Activated CD8-positive, alpha-beta memory T cell treated with anti-CD3 and anti-CD28 coated beads for 48 hours (primary cell): Measurements from ENCODE around the gene MRPL38.
"Not testable (repeated sequence)": the region's sequence is repeated elsewhere in the genome, so short reads cannot be mapped to it uniquely, and the experiment has no call there.

Experiments
- DNase-seq, 3 experiments: peaks; one replicate each; pipeline ENCODE4 v3.0.0-alpha.2; 2020; ENCODE audit warnings: low read depth in 2 of 3, low spot score in 2 of 3

Gene MRPL38

DNA sequence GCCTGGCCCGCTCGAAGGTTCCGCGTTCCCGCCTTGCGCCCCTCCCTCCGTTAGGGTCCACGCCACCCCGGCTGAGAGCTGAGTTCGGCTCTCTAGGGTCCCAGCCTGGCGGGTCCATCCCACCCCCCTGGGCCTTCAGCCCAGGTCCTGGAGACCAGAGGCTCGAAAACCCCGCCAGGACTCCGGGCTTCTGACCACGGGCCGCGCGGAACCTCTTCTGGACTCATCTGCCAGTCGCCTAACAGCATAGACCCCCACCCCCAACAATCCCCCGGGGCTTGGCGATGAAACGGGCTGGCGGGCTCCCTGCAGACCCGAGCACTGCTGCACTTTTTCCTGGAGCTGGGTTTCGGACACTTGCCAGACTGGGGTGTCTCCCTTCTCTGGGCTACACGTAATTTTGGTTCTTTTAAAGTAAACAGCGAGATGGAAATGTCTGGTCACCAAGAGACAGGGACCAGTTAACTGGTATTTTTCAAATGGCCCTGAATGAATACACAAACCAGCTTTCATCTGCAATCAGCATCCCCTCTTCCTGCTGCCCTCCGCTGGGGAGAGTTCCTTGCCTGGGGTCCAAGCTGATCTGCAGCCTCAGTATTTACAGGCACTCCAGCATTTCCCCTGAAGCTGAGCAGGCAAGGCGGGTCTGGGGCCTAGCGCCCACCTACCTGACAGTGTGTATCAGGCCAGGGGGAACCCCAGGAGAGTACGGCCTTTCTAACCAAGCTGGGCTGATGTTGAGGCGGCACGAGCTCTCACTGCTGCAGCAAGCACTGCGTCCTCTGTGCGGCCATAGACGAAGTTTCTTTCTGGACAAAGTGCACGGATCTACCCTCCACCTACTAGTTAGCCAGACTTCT, 7.3 kb downstream of the MRPL38 start:
- no peak for DNase-seq

DNA sequence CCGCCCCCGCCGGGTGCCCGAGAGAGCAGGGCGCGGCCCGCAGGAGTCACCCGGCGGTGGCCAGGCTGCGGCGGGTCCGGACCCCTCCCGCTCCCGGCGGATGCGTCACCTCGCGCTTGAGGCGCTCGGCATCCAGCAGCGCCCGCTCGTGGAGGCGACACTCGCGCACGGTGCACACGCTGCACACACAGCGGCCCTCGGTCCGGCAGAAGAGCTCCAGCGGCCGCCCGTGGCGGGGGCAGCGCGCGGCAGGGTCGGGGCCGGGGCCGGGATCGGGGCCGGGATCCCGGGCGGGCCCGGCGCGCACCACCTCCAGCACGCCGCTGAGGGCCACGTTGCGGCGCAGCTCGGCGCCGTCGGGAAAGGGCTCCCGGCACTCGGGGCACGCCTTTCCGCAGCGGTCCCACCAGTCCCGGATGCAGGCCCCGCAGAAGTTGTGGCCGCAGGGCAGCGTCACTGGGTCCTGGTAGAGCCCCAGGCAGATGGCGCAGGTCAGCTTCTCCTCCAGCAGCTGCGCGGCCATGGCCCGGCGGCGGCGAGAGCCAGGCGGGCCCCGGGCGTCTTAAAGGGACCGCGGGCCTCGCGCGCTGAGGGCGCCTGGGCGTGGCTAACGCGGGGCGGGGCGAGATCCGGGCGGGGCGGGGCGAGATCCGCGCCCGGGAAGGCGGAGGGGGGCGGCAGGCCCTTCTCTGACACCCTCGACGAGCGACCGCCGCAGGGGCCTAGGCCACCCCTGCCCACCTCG, 8.1 kb downstream of the MRPL38 start, which contains the start of gene TRIM65:
Gene TRIM65 (minus strand): TSS at position 537 of the 745 bp plus-strand sequence. CDS start 14 bp downstream, at position 523.
- DNase-seq: peak in 2 of 3 experiments; percentile 61 to 66

DNA sequence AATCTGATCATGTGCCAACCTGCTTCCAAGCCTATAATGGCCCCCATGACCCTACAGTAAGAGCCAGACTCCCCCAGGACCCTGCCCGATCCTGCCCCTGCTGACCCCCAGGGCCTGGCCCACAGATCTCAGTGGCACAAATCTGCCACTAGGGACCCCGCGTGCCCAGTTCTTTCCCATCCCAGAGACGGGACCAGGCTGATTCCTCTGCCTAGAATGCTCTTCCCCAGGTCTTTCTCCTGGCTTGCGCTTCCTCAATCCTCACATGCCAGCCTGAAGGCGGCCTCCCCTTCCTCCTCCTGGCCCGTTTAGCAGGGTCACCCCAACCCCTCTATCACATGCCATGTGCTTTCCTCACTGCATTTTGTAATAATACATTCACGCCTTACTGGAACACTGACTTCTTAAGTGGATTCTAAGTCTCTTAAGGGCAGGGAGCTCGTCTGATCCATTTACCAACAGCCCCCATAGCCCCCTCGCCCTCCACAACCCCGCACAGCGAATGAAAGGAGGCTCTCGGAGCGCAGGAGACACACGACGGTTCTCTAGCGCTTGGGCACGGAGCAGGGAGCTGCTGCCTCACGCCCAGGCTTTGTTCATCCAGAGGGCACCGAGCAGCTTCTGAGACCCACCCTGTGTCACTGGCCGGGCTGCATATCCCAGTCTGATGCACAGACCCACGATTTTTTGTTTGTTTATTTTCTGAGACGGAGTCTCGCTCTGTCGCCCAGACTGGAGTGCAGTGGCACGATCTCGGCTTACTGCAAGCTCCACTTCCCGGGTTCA, 9.1 kb downstream of the MRPL38 start:
- no peak for DNase-seq

DNA sequence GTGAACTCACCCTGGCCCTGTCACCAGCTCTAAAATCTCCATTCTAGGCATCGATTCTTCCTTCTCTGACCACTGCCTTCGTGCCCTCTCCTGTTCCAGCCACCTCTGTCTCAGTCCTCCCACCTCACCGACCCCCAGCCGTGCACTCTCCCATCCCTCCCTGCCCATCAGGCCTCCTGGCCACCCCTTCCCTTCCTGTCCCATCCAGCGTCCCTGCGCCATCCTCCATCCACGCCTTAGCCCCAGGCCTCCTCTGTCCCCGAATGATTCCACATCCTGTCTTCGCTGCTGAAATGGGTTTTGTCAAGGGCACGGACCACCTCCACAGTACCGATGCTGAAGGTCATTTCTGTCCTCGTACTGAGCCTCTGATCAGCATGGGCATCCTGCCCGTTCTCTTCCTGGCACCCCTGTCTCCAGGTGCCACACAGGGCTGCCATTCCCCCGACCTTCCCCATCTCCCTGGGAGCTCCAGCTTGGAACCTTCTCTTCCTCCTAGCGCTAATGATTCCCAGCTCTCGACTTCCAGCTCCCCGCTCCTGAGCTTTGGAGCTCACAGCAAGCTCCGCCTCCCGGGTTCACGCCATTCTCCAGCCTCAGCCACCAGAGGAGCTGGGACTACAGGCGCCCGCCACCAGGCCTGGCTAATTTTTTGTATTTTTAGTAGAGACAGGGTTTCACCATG, 10.5 kb downstream of the MRPL38 start:
- DNase-seq: no peak

DNA sequence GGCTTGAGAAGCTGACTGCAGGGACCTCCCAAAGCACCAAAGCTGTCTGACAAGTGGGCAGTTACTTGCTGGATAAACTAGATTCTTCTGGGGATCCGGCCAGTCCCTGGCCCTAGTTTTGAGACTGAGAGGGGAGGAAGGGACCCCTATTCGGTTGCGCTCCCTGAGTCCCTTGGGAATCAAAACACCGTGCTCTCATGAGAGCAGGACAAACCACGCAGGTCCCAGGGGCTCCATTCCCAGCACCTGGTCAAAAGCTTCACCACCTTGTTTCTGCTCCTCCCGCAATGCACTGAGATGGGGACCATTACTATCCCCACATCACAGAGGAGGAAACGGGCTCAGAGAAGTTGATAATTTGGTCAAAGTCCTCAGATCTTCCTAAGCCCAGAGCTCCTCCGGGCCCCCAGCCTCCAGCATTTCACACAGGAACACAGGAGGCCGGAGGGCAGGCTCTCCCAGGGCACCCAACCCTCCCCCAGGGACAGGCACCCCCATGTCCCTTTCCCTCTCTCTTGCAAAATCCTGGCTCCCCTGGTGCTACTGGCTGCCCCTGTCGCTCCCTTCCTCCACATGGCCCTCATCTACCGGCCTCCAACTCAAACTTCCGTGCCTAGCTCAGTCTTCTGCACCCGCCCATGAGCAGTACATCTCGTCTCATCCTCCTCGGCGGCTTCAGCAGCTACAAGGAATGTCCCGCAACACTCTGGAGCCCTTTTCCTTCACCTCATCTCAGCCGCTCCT, 11.2 kb downstream of the MRPL38 start:
- DNase-seq: no peak

DNA sequence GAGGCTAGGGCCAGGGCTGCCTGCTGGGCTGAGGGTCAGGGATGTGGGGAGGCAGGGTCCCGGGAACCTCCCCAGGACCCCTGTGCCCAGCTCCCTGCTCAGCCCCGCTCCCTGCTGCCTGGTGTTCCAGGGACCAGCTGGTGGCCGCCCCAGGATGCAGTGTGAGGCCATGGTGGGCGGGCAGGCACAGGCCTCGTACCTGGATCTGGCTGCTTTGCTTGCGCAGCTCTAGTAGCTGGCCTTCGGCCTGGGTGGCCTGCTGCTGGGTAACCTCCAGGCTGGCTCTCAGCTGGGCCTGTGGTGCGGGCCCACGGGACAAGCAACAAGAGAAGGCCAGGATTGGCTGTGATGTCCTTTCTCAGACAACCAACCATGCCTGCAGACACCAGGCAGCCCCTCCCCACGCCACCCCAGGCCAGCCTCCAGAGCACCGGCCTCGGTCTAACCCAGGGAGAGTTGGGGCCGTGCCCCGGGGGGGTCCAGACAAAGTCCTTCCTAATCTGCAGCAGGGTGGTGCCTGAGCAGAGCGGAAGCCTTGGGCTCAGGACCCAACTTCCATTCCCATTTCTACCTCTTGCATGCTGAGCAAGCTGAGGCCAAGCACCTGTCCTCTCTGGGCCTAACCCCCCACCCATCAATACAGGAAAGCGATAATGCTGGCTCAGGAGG, 12.0 kb downstream of the MRPL38 start:
- DNase-seq: no peak

DNA sequence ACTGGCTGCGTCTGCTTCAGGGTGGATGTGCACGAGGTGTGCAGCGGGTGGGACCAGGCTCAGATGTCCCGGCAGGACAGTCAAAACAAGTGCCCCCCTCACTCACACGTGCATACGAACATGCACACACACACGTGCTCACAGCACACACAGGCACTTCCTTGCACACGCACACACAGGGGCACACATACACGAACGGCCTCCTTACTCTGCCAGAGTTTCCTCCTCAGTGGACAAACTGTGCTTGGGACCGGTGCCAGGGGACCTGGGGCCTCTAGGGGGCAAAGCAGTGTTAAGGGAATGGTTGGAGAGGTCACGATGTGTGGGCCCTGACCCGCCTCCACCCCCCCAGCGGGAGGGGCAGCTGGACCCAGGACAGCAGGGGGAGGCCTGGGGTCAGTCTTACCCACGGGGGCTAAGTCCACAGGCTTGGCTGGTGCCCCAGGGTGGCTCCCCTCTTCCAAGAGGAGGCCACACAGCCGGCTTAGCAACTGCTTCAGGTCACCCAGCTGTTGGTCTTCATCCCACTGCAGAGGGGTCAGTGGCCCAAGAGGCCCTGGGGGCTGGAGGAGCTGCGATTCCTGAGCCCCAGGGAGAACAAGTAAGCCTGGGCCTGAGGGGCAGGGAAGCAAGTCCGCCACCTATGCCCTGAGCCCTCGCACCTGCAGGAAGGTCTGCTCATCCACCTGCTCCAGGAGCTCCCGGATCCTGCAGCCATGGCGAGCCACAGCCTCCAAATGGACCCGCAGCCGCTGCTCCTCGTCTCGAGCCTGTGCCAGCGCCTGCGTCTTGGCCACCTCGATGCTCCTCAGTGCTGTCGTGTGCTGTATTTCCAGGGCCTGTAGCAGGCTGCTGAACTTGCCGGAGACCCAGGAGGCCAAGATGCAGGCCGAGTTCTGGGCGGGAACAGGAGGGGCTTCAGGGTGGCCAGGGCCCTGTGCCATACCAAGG, 12.8 kb downstream of the MRPL38 start:
- no peak for DNase-seq

DNA sequence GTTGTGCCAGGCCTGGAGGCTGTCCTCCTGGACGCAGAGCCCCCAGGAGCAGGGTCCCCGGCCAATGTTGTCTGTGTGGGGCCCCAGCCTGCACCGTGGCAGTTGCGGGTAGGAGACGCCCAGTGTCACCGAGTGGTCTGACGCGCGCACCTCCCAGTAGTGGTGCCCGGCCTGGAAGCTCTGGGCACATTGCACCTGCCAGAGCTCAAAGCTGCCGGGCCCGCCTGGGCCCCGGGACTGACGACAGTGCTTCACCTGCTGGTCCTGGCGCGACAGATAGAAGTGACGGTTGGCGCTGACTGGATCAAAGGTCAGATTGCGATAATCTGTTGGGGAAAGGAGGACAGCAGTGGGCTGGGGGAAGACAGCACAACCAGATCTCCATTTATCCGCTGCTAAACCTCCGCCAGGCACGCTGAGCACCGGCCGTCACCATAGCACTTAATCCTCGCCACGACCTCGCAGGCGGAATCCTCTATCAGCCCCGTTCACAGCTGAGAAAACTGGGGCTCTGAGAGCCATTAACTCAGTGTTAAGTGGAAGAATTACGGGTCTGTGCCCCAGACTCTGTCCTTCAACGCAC, 13.6 kb downstream of the MRPL38 start:
- no peak for DNase-seq

DNA sequence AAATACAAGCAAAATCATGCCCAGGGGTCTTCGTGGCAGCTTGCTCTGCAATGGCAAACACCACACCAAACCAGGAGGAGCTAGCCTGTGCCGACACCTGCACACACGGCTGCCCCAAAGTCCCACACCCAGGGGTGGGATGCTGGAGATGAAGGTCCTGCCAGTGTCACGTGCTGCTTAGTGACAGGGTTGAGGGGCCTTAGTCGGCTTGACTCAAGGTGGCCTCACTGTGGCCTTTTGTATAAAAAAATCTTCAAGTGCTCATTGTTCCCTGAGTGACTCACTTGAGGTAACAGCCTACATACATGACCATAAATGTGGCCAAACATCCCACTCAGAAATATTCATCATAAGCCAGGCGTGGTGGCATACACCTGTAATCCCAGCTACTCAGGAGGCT, 15.2 kb downstream of the MRPL38 start:
- no peak for DNase-seq

DNA sequence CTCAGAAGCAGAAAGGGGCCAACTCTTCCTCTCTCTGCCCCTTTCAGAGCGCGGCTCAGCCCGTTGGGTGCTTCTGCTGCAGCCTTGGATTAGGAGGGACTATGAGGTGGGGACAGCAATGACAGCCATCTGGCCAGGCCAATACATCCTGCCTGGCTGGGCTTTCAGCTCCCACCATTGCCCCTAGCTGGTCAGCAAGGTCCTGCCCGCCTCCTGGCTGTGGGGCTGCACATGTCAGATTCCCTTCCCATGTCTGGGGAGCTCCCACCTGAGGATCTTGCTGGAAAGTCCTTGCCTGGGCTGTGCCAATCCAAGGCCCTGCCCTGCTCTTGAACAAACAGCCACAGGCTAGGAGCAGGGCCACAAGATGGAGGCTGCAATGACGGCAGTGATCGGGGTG, 16.2 kb downstream of the MRPL38 start:
- DNase-seq: no peak

DNA sequence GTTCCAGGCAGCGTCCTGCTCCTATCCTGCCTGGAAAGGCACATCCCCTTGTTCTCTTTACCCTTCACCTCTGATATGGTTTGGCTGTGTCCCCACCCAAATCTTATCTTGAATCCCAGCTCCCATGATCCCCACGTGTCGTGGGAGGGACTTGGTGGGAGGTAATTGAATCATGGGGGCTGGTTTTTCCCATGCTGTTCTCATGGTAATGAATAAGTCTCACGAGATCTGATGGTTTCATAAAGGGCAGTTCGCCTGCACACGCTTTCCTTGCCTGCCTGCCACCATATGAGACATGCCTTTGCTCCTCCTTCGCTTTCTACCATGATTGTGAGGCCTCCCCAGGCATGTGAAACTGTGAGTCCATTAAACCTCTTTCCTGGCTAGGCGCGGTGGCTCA, 18.8 kb downstream of the MRPL38 start:
- not testable (repeated sequence) for DNase-seq

DNA sequence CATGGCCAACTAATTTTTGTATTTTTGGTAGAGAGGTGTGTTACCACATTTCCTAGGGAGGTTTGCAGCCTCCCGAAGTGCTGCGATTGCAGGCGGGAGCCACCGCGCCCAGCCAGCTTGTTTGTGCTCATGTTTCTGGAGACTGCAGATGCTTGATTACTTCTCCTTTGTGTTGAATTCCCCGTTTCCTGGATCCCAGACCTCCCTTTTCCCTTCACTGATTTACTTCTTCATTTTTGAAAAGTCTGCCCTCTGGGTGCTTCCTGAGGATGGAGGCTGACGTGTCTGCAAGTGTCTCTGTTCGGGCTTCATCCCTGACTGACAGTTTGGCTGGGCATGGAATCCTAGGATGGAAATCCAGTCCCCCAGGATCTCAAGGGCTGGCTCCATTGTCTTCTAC, 19.3 kb downstream of the MRPL38 start:
- DNase-seq: no peak

DNA sequence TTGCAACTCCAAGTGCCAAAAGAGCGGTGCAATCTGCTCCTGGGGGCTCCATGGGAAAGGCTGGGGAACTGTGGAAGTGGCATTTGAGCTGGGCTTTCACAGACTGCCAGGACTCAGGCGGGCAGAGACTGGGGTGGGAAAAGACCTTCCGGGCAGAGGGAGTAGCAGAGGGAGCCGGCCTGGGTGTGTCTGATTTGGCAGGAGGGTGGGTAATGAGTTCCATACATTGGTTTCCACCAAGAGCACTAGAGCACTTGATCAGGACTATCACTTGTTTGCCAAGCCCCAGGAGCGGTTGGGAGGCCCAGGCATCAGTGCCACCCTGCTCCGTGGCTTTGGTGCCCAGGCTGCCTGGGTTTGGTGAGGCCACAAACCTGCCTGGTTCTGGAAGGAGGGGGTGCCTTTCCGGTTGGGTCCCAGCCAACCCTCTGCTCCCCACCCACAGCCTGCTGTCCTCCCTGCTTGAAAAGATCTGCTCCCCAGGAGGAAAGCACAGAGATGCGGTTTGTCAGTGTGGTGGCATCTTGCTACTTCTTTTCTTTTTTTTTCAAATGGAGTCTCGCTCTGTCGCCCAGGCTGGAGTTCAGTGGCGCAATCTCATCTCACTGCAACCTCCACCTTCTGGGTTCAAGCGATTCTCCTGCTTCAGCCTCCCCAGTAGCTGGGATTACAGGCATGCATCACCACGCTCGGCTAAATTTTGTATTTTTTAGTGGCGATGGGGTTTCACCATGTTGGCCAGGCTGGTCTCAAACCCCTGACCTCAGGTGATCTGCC, 22.8 kb downstream of the MRPL38 start:
- no peak for DNase-seq

DNA sequence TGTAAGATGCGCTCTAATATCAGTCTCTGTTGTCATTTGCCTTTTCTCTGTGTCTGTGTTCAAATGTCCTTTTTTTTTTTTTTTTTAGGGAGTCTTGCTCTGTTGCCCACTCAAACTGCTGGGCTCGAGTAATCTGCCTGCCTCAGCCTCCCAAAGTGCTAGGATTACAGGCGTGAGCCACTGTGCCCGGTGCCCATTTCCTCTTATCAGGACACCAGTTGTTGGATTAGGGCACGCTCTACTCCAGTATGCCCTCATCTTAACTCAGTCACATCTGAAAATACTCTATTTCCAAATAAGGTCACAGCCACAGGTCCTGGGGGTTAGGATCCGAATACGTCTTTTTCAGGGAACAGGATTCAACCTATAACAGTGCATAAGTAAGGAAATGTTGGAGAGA, 24.4 kb downstream of the MRPL38 start:
- DNase-seq: no peak

DNA sequence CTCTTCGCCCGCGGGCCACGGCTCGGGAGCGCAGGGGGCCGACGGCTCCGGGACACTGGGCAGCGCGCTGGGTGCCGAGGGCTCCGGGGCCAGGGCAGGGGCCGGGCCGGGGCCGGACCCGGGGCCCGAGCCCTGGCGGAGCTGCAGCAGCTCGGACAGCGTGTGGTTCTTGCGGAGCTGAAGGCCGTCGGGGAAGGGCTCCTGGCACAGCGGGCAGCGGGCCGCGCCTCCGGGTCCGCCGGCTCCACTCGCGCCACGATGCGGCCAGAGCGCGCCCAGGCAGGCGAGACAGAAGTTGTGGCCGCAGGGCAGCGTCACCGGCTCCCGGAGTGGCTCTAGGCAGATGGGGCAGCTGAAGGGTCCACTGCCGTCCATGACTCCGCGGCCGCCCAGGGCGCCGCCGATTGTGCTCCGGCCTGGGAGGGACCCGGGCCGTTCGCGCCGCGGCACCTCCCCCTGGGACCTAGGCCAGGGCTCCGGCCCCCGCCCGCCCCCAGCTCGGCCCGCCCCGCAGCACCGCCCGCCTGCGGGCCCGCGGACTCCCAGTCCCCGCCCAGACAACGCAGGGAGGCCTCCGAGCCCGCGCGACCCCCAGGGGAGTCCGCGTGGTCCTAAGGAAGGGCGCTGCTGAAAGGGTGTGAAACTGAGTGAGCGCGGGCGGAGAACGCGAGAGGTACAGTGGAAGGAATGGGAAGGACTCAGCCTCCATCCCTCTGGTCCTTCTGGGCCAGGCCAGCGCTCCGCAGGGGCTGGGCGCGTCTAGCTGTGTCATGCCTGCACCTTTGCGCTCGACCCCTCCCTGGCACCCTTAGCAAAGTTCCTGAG, 26.3 kb downstream of the MRPL38 start, which contains the start of gene TRIM47:
Gene TRIM47 (minus strand): TSS at position 408 of the 825 bp plus-strand sequence. CDS start 33 bp downstream, at position 375.
- DNase-seq: no peak

DNA sequence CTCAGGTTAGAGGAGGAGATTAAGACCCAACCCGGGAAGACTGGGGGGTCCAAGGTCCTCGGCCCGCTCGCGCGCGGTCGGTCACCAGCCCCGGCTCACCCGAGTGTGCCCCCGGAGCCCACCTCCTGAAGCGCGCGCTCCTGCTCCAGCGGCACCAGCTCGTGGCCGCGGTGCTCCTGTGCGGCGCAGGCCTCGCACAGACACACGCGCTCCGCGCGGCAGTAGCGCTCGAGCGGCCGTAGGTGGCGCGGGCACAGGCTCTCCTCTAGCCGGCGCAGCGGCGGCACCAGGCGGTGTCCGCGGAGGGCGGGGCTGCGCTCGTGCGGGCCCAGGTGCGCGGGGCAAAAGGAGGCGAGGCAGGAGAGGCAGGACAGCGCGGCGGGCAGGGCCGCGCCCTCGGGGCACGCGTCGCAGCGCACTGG, 26.9 kb downstream of the MRPL38 start:
- DNase-seq: peak in 1 of 3 experiments; percentile 45
